GM18508 (cell line): ENCODE results near the gene GLB1L.
"Not testable (repeated sequence)": the region's sequence is repeated elsewhere in the genome, so short reads cannot be mapped to it uniquely, and the experiment has no call there.

Experiments used
- ATAC-seq: cut with Tn5 transposase; IDR thresholded peaks from one replicate; pipeline ENCODE4 v1.9.1; 2021; ENCODE audit warnings: moderate number of reproducible peaks; ENCODE audit not compliant: insufficient read depth, unreplicated experiment

The GLB1L gene

DNA sequence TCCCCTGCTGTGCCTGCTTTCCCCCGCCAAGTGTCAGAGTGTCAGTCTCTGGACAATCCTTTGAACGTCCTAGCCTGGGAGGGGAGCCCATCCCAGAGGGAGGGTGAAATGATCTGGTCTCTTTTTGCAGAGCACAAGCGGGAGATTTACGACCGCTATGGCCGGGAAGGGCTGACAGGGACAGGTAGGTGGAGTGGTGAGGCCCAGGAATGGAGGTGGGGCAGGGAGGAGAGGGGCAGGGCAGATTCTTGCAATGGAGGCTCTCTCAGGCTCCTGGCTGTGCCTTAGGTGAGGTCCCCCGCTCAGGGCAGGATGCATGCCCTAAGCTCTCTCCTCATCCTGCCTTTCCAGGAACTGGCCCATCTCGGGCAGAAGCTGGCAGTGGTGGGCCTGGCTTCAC lies 36.3 kb upstream of the GLB1L start:
- no peak for ATAC-seq

DNA sequence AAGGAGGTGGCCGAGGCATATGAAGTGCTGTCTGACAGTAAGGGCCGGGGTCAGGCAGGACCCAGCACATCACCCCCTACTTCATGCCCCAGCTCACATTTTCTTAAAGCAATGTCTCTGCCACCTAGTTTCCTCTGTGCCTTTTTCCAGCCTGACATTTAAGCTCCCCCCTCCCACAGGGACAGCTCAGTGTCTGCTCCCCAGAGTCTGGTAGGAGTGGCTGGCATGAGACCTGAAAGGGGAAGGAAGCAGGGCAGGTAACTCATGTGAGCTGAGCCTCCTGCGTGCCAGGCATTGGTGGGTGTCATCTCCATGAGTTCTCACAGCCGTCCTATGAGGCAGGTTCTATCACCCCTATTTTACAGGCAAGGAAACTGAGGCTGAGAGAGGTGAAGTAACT lies 35.4 kb upstream of the GLB1L start:
- ATAC-seq, result no peak

DNA sequence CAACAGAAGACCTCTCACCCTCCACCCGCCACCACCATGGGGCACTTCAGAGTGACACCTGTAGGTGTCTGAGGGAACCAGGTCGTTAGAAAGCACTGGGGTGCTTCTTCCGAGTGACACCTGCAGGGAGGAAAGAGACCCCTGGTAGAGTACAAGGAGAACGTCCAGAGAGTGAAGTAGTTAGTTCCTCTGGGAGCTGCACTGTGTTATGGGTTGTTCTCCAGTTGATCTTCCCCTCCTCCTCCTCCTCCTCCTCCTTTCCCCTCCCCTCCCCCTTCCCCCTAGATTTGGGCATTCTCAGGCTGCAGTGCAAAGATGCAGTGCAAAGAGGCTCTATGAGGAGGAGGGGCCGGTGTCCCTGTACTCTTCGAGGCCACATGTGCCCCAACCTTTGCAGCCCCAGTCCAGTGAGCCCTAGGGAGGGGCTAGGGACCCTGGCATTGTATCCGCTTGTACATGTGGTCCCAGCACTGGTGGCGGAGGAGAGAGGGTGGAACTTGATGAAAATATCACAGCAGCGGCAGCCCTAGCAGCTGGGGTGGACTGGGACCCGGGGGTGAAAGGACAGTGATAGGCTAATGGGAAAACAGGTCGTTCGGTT lies 34.8 kb upstream of the GLB1L start:
- ATAC-seq, result no peak

- ATAC-seq, result peak; percentile 63
Observed at GRCh38 chr2:219279151-219279915, 34.1 kb upstream of the GLB1L start, which contains the start of gene DNAJB2. TSS of gene DNAJB2 (plus strand) at chr2:219279366. CDS start at chr2:219279834, 468 bp downstream.

DNA sequence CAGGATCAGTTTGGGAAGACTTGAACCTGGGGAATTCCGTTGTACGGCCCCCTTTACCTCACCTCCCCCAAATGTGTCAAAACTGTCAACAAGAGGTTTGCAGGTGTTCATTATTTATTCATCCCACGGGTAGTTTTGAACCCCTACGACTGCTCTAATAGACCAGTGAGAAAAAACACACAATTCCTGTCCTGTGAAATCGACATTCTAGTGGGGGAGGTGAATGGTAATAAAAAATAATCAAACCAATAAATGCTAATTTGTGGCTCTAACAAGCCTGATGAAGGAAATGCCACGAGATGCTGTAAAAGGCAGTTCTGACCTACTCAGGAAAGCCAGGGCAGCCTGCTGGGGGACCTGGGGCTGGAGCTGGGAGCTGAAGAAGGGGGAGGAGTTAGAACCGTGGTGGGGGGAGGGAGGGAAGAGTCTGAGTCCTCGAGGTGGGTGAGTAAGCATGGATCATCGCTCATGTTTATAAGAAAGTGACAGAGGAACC lies 33.5 kb upstream of the GLB1L start:
- ATAC-seq, result no peak

- no peak for ATAC-seq
Observed at GRCh38 chr2:219277703-219278654, 32.7 kb upstream of the GLB1L start.

- no peak for ATAC-seq
Observed at GRCh38 chr2:219274361-219274921, 29.2 kb upstream of the GLB1L start.

DNA sequence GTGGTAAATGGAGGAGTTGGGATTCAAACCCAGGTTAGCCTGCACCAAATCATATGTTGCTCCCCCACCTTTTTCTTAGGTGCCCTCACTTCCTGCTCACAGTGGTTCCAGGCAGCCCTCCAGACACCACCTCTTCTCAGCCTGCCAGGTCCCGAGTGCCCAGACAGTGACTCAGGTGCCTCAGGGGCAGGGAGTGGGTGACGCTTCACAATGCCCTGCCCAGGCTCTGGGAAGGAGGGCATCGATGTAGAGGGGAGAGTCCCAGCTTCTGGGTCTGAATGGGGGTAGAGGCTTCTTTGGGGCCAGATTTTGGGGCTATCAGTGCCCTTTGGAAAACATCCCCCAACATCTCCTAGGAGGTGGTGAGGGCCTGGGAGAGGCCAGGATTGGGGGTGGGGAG lies 28.7 kb upstream of the GLB1L start:
- ATAC-seq, result no peak

DNA sequence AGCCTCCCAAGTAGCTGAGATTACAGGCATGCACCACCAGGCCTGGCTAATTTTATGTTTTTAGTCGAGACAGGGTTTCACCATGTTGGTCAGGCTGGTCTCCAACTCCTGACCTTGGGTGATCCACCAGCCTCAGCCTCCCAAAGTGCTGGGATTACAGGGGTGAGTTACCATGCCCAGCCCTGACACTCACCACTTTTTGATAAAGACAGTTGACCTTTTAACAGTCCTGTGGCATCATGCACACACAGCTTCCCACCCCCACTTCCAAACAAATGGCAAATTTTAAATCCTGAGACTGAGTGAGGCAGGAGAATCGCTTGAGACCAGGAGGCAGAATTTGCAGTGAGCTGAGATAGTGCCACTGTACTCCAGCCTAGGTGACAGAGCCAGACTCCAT lies 27.8 kb upstream of the GLB1L start:
- ATAC-seq, result no peak

- no peak for ATAC-seq
Observed at GRCh38 chr2:219272356-219272755, 27.1 kb upstream of the GLB1L start.

DNA sequence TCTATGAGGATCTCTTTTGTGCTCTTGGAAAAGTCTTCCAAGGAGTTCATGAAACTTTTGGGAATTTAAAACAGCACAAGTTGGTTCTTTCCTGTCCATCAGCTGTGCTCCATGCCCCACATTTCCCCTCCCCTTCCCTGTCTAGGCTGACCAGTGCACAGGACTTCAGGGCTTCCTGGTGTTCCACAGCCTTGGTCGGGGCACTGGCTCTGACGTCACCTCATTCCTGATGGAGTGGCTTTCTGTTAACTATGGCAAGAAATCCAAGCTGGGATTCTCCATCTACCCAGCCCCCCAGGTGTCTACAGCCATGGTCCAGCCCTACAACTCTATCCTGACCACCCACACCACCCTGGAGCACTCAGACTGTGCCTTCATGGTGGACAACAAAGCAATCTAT lies 25.8 kb upstream of the GLB1L start:
- ATAC-seq, result no peak

DNA sequence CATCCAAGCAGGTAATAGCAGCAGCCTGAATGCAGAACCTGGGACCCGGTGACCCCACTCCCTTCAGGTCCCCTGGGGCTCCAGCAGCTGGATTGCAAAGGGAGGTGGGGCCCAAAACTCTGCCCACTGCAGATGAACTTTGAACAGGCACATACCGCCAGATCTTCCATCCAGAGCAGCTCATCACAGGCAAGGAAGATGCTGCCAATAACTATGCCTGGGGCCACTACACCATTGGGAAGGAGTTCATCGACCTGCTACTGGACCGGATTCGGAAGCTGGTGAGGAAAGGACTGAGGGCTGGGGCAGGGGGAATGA lies 24.8 kb upstream of the GLB1L start:
- ATAC-seq, result no peak

GRCh38 chr2:219269362-219270054 lies 24.3 kb upstream of the GLB1L start:
- no peak for ATAC-seq

GRCh38 chr2:219268294-219268693 lies 23.1 kb upstream of the GLB1L start:
- no peak for ATAC-seq

GRCh38 chr2:219266886-219267285 lies 21.6 kb upstream of the GLB1L start:
- no peak for ATAC-seq

DNA sequence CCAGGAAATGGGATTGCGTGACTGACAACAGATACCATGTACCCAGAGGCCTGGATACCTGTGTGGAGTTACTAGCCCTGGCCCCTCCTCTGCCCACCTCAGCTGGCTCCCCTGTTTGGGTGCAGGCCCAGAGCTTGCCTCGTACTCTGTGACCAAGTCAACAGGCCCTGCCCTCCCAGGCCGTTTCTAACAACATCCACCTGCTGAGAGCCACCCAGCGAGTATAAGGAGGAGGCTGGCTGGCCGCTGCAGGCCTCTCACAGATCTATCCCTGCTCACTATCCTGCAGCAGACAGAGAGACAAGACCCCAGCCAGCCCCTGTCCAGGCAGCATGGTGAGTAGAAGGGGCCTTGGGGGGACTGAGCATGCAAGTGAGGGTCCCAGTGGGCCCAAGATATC lies 21.0 kb upstream of the GLB1L start:
- no peak for ATAC-seq

DNA sequence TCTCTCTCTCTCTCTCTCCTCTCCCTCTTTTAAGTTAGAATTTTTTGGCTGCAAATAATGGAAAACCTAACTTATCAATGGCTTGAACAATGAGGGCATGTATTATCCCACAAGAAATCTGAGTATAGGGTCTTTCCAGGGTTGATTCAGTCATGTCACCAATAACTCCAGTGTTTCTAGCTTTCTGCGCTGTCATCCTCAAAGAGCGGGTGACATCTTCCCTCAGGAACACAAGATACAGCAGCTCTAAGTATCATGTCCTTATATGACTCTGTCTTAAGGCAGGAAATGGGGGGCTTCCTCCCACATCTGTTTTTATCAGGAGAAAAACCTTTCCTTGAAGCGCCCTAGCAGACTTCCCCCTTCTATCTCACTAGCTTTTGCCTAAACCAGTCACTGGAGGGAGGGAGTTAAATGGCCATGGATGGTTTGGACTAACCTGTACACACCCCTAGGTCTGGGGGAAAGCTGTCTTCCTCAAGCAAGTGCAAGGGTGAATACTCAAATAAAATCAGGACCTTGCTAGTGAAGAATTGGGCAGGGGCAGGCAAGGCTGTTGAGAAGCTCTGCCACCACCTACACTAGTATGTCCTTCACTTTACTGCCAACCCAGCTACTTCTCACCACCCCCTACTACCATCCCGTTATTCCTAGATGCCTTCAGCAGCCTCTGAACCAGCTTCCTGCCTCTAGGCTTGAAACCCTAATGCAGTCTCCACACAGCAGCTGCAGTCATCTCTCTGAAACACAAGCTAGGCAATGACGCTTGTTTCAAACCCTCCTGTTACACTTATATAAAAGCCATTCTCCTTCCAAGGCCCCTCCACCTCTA lies 16.0 kb upstream of the GLB1L start:
- no peak for ATAC-seq

DNA sequence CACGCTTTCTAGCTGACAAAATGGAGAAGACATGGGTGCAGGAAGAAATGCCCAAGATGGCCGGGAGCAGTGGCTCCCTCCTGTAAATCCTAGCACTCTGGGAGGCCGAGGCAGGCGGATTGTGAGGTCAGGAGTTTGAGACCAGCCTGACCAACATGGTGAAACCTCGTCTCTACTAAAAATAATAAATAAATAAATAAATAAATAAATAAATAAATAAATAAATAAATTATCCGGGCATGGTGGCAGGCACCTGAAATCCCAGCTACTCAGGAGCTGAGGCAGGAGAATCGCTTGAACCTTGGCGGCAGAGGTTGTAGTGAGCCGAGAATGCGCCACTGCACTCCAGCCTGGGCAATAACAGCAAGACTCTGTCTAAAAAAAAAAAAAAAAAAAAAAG lies 13.7 kb upstream of the GLB1L start:
- ATAC-seq, result not testable (repeated sequence)

DNA sequence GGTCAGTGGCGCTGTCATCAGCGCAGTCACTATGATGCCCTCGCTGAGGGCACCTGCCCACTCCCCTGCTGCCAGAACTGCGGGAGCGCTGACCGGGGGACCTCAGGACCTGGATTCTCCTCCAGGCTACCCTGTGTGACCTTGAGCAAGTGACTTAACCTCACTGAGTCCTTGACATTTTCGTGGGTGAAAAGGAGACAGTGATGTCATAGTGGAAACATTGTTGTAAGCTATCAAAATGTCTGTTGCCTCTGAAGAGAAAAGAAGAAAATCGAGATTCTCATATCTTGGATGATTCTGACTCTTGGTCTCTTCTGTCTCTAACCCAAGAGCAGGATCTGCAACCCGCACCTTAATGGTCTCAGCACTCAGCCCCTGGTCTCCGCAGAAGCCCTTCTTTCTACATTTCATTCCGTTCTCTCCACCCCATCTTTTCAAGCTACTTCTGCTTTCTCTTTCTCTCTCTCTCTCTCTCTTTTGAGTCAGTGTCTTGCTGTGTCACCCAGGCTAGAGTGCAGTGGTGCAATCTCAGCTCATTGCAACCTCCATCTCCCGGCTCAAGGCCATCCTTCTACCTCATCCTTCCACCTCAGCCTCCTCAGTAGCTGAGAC lies 9.5 kb upstream of the GLB1L start:
- no peak for ATAC-seq
